WTC11 (cell line): ENCODE data around the gene PRC1. TPM values are rescaled to one million over a fixed set of nuclear protein-coding genes. Genes with fewer than 3 reads are reported as not detected.
"Not testable (repeated sequence)": the region's sequence is repeated elsewhere in the genome, so short reads cannot be mapped to it uniquely, and the experiment has no call there.

Experiments used
- ATAC-seq: fragments of 200-7000 bp; cut with Tn5 transposase; 2 replicates; pipeline ENCODE4 v1.10.0; 2021; ENCODE audit warnings: mild to moderate bottlenecking, moderate library complexity
- CTCF ChIA-PET: fragments of 300-600 bp; sonication (Branson Sonifier 250); formaldehyde crosslinking; loops from one replicate; lab custom pipeline; 2021; ENCODE audit warnings: antibody characterized with exemption; lab: Charles Lee
- POLR2A ChIA-PET: fragments of 350-600 bp; sonication (Branson Sonifier 250); formaldehyde crosslinking; loops from one replicate; lab custom pipeline; 2021; ENCODE audit warnings: antibody characterized with exemption; lab: Charles Lee
- DNase-seq: peaks from one replicate; pipeline ENCODE4 v3.0.0; 2021; ENCODE audit warnings: low spot score
- H3K27ac Mint-ChIP-seq: 2 replicates; pipeline ENCODE4 v1.8.0; 2021; ENCODE audit warnings: mixed read lengths
- H3K27me3 Mint-ChIP-seq: 2 replicates; pipeline ENCODE4 v1.8.0; 2021; ENCODE audit warnings: low read depth, mild to moderate bottlenecking, moderate library complexity, mixed read lengths
- H3K36me3 Mint-ChIP-seq: 2 replicates; pipeline ENCODE4 v1.8.0; 2021; ENCODE audit warnings: mixed read lengths
- H3K4me1 Mint-ChIP-seq: 2 replicates; pipeline ENCODE4 v1.8.0; 2022; ENCODE audit warnings: mixed read lengths
- H3K4me3 Mint-ChIP-seq: 2 replicates; pipeline ENCODE4 v1.8.0; 2021; ENCODE audit warnings: mild to moderate bottlenecking, moderate library complexity, mixed read lengths
- H3K9me3 Mint-ChIP-seq: 2 replicates; pipeline ENCODE4 v1.8.0; 2021; ENCODE audit warnings: mixed read lengths
- ARID4B ChIP-seq: sonication (generic); formaldehyde crosslinking; IDR thresholded peaks from 2 replicates; pipeline ENCODE4 v1.8.0; 2023; ENCODE audit warnings: missing genetic modification reagents, mild to moderate bottlenecking, borderline replicate concordance
- ATF2 ChIP-seq: sonication (generic); formaldehyde crosslinking; IDR thresholded peaks from 2 replicates; pipeline ENCODE4 v1.8.1; 2022; ENCODE audit warnings: low read depth, missing genetic modification reagents, borderline replicate concordance
- CREM ChIP-seq: sonication (generic); formaldehyde crosslinking; IDR thresholded peaks from 2 replicates; pipeline ENCODE4 v1.8.1; 2022; ENCODE audit warnings: mild to moderate bottlenecking, missing genetic modification reagents, moderate library complexity
- E2F4 ChIP-seq: sonication (generic); formaldehyde crosslinking; IDR thresholded peaks from 2 replicates; pipeline ENCODE4 v1.8.1; 2022; ENCODE audit warnings: low read depth, mild to moderate bottlenecking, moderate library complexity, missing genetic modification reagents, borderline replicate concordance
- FOXJ3 ChIP-seq: sonication (generic); formaldehyde crosslinking; IDR thresholded peaks from 2 replicates; pipeline ENCODE4 v1.9.0; 2021; ENCODE audit warnings: missing genetic modification reagents, mild to moderate bottlenecking, borderline replicate concordance
- GABPB1 ChIP-seq: sonication (generic); formaldehyde crosslinking; IDR thresholded peaks from 2 replicates; pipeline ENCODE4 v1.8.1; 2023; ENCODE audit warnings: mild to moderate bottlenecking, missing genetic modification reagents
- JAZF1 ChIP-seq: fragments of 250-450 bp; sonication (Bioruptor Pico); IDR thresholded peaks from 2 replicates; pipeline ENCODE4 v1.9.0; 2021; ENCODE audit warnings: moderate library complexity, mild to moderate bottlenecking, inconsistent platforms
- JUN ChIP-seq: sonication (generic); formaldehyde crosslinking; IDR thresholded peaks from 2 replicates; pipeline ENCODE4 v1.8.0; 2023; ENCODE audit warnings: mild to moderate bottlenecking, missing genetic modification reagents
- NFE2L1 ChIP-seq: sonication (generic); formaldehyde crosslinking; IDR thresholded peaks from 2 replicates; pipeline ENCODE4 v1.8.1; 2023; ENCODE audit warnings: missing genetic modification reagents
- NR3C1 ChIP-seq: sonication (generic); formaldehyde crosslinking; conservative IDR thresholded peaks from 2 replicates; pipeline ENCODE4 v1.8.1; 2023; ENCODE audit warnings: low read depth, mild to moderate bottlenecking, missing genetic modification reagents
- RELA ChIP-seq: sonication (generic); formaldehyde crosslinking; IDR thresholded peaks from 2 replicates; pipeline ENCODE4 v1.8.1; 2022; ENCODE audit warnings: missing genetic modification reagents, mild to moderate bottlenecking, borderline replicate concordance
- SOX15 ChIP-seq: fragments of 250-450 bp; sonication (Bioruptor Pico); IDR thresholded peaks from 2 replicates; pipeline ENCODE4 v1.9.0; 2021; ENCODE audit warnings: mild to moderate bottlenecking
- TCF7 ChIP-seq: sonication (generic); formaldehyde crosslinking; IDR thresholded peaks from 2 replicates; pipeline ENCODE4 v1.8.0; 2022; ENCODE audit warnings: mild to moderate bottlenecking, low read depth, missing genetic modification reagents, moderate library complexity
- TEAD1 ChIP-seq: sonication (generic); formaldehyde crosslinking; IDR thresholded peaks from 2 replicates; pipeline ENCODE4 v1.8.0; 2022; ENCODE audit warnings: mild to moderate bottlenecking, missing genetic modification reagents
- ZNF396 ChIP-seq: fragments of 250-450 bp; sonication (Bioruptor Pico); IDR thresholded peaks from 2 replicates; pipeline ENCODE4 v1.8.0; 2021; ENCODE audit warnings: mild to moderate bottlenecking, moderate library complexity, borderline replicate concordance
- ZNF532 ChIP-seq: fragments of 250-450 bp; sonication (Bioruptor Pico); IDR thresholded peaks from 2 replicates; pipeline ENCODE4 v1.9.0; 2021; ENCODE audit warnings: mild to moderate bottlenecking, borderline replicate concordance
- total RNA-seq: library from RNA; stranded (reverse); gene quantifications from 3 replicates; pipeline ENCODE4 v1.2.3, GENCODE V29; 2021

Gene PRC1
- total RNA-seq, 1 experiment from 2014 or later, result 130 TPM

GRCh38 chr15:91017716-91018115 lies 23.4 kb upstream of the PRC1 start (continued):
- TF ChIP-seq ARID4B (CRISPR knock-in tag), result no peak
- no peak for TF ChIP-seq JUN (CRISPR knock-in tag)
- TF ChIP-seq, all 79 proteins: peak for 0

GRCh38 chr15:91013701-91014100 lies 19.4 kb upstream of the PRC1 start:
- H3K36me3 Mint-ChIP-seq, result peaks cover 23% of the 10 kb centered on the region
- DNase-seq, CTCF ChIA-PET, H3K27ac Mint-ChIP-seq, H3K4me3 Mint-ChIP-seq, H3K4me1 Mint-ChIP-seq, H3K9me3 Mint-ChIP-seq, H3K27me3 Mint-ChIP-seq, ATAC-seq, POLR2A ChIA-PET: not testable (repeated sequence)

GRCh38 chr15:91007266-91007665 lies 12.9 kb upstream of the PRC1 start:
- Mint-ChIP-seq H3K9me3 (no peaks in the 10 kb centered on the region), H3K27ac (no peak overlapping the region), H3K27me3 (no peaks in the 10 kb centered on the region; the same call in 1 of the 2 replicates), H3K36me3 (peaks cover 36% of the 10 kb centered on the region), H3K4me1 (no peaks in the 10 kb centered on the region), H3K4me3 (no peak overlapping the region)
- TF ChIP-seq ATF2 (CRISPR knock-in tag) (no peak), E2F4 (CRISPR knock-in tag) (no peak), JUN (CRISPR knock-in tag) (no peak), CREM (no peak), TEAD1 (CRISPR knock-in tag) (no peak), TCF7 (CRISPR knock-in tag) (no peak), GABPB1 (CRISPR knock-in tag) (no peak), NFE2L1 (CRISPR knock-in tag) (no peak), SOX15 (CRISPR knock-in tag) (no peak), FOXJ3 (CRISPR knock-in tag) (no peak), RELA (CRISPR knock-in tag) (no peak), NR3C1 (CRISPR knock-in tag) (no peak), ZNF532 (CRISPR knock-in tag) (no peak), JAZF1 (no peak), ZNF396 (CRISPR knock-in tag) (no peak)
- DNase-seq (no peak), ATAC-seq (no peak)
- POLR2A ChIA-PET, result no interaction called here
- CTCF ChIA-PET, result interaction anchor here (1.7 kb wide), 2 partner anchors 49 to 50 kb away, joined by 3 to 4 read pairs; no protein-coding TSS in a partner anchor
